Measurements from ENCODE around the gene GPC5. TPM values are rescaled to one million over a fixed set of nuclear protein-coding genes. Genes with fewer than 3 reads are reported as not detected.

The GPC5 gene
- total RNA-seq, 1 experiment from 2014 or later: 0.15 TPM

GRCh38 chr13:91690944-91691343 lies 292.5 kb downstream of the GPC5 start:
- no peak overlapping the region for H4K91ac ChIP-seq (ENCODE audit: insufficient read length, low read depth, low read length)
- no peak overlapping the region for H4K8ac ChIP-seq (replicated peaks; ENCODE audit: insufficient read length, low read depth, low read length)
- no peaks in the 10 kb centered on the region for H3K79me1 ChIP-seq (ENCODE audit: insufficient read depth, low read depth, low read length, poor library complexity, severe bottlenecking)
- H3T11ph ChIP-seq (ENCODE audit: low read length): no peak overlapping the region
- DNase-seq: no peak
- no peak overlapping the region for H2BK12ac ChIP-seq (ENCODE audit: insufficient read length, low read depth, low read length)
- H2BK5ac ChIP-seq (ENCODE audit: insufficient read length, low read length): no peak overlapping the region
- H3K4me2 ChIP-seq (ENCODE audit: insufficient read depth, insufficient read length, low read length): no peak overlapping the region
- H3K4me3 Mint-ChIP-seq: no peak overlapping the region
- no peaks in the 10 kb centered on the region for H3K9me3 ChIP-seq (ENCODE audit: control insufficient read depth, low read depth, low read length)
- no peaks in the 10 kb centered on the region for H3K9me3 Mint-ChIP-seq
- H4K5ac ChIP-seq (ENCODE audit: insufficient read length, low read depth, low read length): no peak overlapping the region
- H3K4me1 ChIP-seq (ENCODE audit: insufficient read depth, low read length): no peaks in the 10 kb centered on the region
- H3K27me3 Mint-ChIP-seq (ENCODE audit: low read depth): no peaks in the 10 kb centered on the region
- H4K20me1 ChIP-seq (ENCODE audit: control insufficient read depth, insufficient read depth, insufficient read length): no peaks in the 10 kb centered on the region
- no peak overlapping the region for H2AK5ac ChIP-seq (ENCODE audit: insufficient read length, low read length)
- no peaks in the 10 kb centered on the region for H3K4me1 Mint-ChIP-seq
- H3K56ac ChIP-seq (ENCODE audit: insufficient read length, low read depth, low read length): no peak overlapping the region
- H3K36me3 Mint-ChIP-seq (ENCODE audit: insufficient read depth in 1 of 3, low read depth in 3 of 3): no peaks in the 10 kb centered on the region
- H3K18ac ChIP-seq (ENCODE audit: insufficient read length, low read depth, low read length): no peak overlapping the region
- H3K79me2 ChIP-seq (ENCODE audit: insufficient read depth, low read length): no peaks in the 10 kb centered on the region
- no peak overlapping the region for H2AFZ ChIP-seq (ENCODE audit: low read length)
- no peak overlapping the region for H2BK20ac ChIP-seq (ENCODE audit: low read depth, low read length, poor library complexity, severe bottlenecking)
- H2BK15ac ChIP-seq (ENCODE audit: low read depth, low read length): no peak overlapping the region
- no peak overlapping the region for H3K27ac ChIP-seq (ENCODE audit: insufficient read length, low read depth, low read length)
- H3K23me2 ChIP-seq (ENCODE audit: insufficient read length, low read depth, low read length, poor library complexity, severe bottlenecking): no peaks in the 10 kb centered on the region
- no CpG with 5 or more reads among the region's 6 CpGs for WGBS (ENCODE audit: extremely low coverage, insufficient read length, low lambda C conversion rate)
- no peak overlapping the region for H3K9ac ChIP-seq (ENCODE audit: extremely low read depth, insufficient read length, low read length)
- H3K23ac ChIP-seq (ENCODE audit: insufficient read length, low read depth, low read length): no peak overlapping the region
- H2BK120ac ChIP-seq (ENCODE audit: low read depth, low read length, poor library complexity, severe bottlenecking): no peak overlapping the region
- TF ChIP-seq CTCF (conservative IDR thresholded peaks at IDR 0.05): no peak
- H3K27me3 ChIP-seq (ENCODE audit: insufficient read depth, low read length): no peaks in the 10 kb centered on the region
- no peak overlapping the region for H3K4ac ChIP-seq (ENCODE audit: low read depth, low read length)
- H3K14ac ChIP-seq (ENCODE audit: insufficient read depth, low read length): no peak overlapping the region
- H3K27ac Mint-ChIP-seq: no peak overlapping the region

Data from H9 (cell line).